Endothelial cell of hepatic sinusoid (primary cell): ENCODE measurements around the gene SLC41A1.

ENCODE experiments used
- in situ Hi-C: cut with HindIII; loops from 2 replicates; pipeline ENCODE4 v1.10.0; 2017; ENCODE audit warnings: low sequenced_read_pairs

Gene SLC41A1

DNA sequence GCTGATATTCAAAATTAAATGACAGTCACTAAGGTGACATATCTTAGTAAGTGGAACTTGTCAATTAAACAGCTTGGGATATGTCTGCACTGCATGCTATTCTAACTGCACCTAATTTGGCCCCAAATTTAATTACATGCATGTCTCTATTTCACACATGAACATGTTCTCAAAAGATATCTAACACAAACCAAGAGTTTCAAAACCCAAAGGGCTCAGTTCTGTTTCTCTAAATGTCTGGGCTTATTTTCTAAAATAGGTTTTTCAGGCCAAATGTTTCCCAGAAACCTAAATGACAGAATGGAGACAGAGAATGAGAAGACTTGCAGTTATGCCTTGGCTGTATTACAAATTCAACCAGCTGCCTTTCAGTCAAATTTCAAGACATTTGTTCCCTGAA lies 49.0 kb downstream of the SLC41A1 start:
- in situ Hi-C loops = no loop called here

DNA sequence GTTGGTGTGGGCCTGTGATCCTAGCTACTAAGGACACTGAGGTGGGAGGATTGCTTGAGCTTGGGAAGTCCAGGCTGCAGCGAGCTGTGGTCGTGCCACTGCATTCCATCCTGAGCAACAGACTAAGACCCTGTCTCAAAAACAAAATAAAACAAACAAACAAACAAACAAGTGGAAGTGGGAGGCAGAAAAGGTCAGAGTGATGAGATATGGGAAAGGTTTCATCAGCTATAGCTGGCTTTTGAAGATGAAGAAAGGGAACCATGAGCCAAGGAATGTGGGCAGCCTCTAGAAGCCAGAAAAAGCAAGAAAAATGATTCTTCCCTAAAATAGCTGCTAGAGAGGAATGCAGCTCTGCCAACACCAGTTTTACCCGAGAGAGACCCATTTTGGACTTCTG lies 52.4 kb downstream of the SLC41A1 start:
- in situ Hi-C loops = no loop called here

DNA sequence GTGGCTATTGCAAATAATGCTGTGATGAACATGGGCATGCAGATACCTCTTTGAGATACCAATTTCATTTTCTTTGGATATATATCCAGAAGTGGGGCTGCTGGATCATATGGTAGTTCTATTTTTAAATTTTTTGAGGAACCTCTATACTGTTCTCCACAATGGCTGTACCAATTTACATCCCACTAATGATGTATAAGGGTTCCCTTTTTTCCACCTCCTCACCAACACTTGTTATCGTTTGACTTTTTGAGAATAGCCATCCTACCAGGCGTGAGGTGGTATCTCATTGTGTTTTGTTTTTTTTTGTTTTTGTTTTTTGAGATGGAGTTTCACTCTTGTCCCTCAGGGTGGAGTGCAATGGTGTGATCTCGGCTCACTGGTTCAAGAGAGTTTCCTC lies 56.4 kb downstream of the SLC41A1 start:
- in situ Hi-C loops = no loop called here

DNA sequence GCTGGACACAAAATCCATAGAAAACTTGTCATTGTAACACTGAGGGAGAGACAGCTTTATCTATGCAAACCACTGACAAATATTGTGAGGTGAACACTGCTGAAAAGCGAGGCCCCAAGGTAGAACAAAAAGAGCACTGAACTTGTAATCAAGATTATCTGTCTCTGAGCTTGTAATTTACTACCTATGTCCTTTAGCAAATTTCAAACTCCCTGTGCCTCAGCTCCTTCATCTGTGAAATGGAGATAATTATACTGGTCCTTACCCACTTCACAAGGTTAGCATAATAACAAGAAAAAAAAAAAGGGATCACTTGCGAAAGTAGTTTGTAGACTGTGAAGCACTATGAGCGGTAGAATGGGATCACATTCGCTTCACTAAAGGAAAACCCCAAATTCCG lies 58.1 kb downstream of the SLC41A1 start:
- in situ Hi-C loops = no loop called here

DNA sequence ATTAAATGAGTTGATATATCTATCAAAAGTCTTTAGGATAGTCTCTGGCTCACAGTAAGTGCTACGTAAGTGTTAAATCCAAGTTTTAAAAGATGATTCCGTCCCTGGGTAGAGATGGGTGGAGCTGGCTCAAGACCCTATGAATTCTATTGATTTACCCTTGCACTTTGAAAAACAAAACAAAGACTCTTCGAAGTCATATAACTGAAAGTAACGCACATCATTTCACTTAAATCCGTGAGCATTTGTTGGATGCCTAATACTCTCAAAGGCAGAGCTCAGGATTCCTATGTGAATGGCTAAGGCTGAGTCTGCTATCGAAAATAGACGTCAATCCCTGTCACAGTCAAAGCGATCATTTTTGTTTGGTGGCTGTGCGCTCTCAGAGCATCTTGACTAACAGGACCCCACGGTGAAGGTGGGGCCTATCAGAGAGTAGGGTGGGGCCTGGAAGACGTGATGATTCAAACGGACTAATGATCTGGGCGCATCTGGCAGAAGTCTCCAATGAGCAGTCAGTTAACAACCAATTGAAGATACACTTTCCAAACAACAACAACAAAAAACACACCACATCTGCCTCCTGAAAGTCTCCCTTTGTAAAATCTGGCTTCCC lies 61.9 kb downstream of the SLC41A1 start:
- in situ Hi-C loops = no loop called here

DNA sequence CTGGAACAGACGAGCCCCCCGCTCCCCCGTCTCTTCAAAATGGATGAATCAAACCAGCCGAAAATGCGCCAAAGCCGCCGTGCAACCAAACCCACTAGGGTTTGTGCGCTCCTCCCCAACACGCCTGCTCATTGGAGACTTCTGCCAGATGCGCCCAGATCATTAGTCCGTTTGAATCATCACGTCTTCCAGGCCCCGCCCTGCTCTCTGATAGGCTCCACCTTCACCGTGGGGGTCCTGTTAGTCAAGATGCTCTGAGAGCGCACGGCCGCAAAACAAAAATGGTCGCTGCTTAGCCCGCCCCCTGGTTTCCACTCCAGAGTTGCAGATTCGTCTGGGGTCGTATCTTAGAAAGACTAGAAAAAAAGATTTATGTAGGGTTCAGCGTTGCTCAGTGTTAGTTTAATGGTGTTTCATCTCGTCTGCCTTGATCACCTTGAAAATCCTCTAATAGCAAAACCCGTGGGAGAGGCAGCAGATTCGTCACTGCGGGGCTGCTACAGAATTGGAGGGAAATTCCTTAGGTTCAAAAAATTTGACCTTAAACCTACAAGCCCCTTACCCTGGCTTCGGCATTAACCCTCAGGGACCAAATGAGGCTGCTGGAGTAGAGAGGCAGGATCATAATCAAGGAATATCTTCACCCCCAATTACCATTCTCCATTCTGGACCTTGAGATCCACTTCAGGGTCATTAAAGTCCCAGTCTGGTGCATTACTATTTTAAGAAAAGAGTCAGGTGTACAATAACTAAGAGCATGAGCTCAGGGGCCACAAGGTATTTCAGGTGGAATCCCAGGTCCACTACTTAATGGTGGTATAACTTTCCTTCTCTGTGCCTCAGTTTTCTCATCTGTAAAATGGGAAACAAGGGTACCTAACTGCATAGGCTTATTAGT lies 62.6 kb downstream of the SLC41A1 start, which contains the start of gene NUCKS1:
NUCKS1 (minus strand) TSS at position 45 of the 898 bp plus-strand sequence. CDS start 209 bp downstream, outside the sequence.
- in situ Hi-C loops = no loop called here

DNA sequence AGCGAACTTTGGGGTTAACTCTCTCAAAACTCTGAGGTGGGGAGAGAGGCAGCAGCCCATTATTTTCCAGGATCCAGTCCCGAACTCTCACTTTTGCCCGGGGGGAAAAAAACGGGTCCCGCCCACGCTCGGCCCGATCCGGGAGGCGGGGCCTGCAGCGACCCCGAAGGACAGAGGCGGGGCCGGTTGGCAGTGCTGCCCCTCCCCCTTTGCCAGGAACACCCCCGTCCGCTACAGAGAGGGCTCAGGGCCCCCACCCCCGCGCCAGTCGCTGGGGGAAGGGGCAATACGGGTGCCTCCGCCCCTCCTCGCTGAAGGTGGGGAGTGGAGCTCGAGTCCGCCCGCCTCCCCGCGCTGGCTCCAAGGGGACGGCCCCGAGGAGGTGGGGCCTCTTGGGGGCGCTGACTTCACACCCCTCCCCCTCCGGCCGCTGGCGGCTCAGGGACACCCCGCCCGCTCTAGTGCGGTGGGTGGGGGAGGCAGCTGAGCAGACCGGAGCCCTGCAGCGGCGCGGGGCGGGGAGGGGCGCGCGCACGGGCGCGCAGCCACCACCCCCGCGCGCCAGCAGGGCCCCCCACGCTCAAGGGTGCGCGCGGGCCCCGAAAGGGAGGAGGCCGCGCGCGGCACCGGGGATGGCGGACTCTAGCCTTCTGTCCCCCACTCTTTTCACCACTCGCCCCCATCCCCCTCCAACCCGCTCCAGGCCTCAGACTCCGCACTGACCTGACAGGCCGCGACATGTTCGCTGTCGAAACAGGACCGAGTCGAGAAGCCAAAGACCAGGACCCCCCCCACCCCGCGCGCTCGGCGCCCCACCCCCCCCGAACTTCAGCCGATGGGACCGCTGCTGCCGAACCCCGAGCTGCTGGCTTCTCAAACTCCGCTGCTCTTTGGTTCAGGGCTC lies 63.5 kb downstream of the SLC41A1 start:
- in situ Hi-C loops = no loop called here

DNA sequence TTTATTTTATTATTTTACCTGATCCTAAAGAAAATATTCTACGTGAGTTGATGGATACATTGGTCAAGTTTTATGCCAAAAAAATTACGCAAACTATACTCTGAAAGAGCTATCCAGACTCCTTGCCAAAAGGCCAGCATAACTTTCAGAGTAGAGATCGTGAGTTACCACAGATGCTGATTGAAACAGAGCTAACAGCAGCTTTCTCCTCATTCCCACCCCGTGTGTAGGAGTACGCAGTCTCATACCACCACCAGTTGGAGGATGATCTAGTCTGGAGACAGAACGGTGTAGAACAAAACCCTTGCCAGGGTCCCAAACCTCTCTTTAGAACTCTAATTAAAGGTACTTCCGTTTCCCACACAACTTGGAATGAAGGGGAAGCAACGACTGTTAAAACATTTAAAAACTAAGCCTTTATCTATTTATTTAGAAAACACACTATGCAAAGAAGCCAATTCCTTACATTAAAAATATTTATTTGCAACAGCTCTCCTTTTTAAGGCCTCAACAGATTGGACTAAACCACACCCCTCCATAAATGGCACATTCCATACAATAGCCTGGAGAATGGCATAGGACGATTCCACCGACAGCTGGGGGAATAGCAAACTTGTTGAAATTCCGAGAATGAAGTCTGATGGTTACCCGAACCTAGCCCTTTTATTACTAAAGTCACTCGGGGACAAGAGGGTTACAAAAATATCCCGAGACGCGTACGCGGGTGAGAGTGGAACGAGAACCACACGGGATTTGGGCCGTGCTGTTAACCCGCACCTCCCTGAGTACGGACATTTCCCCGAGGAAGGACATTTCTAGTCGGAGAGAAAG lies 64.4 kb downstream of the SLC41A1 start:
- in situ Hi-C loops = no loop called here

DNA sequence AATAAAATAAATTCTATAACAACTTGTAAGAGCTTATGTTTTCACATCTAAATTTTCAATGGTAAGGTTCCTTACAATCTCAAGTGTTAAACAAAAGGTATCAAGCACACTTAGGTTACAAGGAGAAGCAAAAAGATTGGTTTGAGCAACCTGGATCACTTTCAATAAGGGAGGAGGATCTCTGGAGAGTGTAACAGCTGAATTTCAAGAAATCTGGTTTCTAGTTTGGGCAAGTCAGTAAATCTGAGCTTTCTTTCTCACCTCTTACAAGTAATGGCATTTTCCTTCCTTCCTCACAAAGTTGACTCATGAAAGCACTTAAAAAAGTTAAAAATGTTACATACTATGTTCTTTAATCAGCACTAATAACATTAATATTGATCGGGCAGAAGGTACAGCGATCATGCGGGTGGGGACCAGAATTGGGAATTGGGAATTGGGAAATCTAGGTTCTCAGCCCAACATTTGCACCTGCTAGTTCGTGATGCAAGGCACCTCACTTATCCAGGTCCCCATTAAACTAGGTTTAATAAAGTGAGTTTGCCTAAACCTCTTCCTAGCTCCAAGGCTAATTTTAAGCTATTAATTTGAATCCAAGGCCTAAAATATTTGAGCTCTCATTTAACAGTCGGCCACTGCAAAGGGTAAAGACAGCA lies 66.1 kb downstream of the SLC41A1 start:
- in situ Hi-C loops = no loop called here

DNA sequence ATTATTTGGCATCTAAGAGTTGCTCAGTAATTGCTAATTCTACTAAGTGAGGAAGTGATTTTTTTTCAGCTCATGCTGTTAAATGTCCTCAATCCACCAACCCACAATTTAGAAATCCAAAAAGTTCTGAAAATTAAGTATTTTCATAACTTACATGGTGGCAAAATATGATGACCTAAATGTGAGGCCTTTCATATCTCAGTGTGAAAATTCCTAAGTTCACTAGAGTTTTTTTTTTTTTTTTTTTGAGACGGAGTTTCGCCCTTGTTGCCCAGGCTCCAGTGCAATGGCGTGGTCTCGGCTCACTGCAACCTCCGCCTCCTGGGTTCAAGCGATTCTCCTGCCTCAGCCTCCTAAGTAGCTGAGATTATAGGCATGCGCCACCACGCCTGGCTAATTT lies 68.6 kb downstream of the SLC41A1 start:
- in situ Hi-C loops = no loop called here

DNA sequence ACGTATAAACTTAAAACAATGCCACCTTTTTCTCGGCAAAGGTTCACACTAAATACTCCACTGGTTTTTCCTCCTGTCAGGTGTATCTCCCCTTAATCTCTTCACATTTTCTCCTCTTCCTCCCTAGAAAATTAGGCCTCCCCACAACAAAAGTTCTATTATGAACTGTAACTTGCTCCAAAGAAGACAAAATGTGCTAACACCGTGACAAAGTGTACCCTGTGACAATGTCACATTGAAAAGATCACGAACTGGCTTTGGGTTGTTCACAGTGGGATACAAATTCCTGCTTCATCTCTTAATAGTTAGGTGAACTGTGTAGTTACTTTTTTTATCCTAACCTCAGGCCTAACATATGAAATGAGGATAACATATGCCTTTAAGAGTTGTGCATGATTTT lies 69.0 kb downstream of the SLC41A1 start:
- in situ Hi-C loops = no loop called here

DNA sequence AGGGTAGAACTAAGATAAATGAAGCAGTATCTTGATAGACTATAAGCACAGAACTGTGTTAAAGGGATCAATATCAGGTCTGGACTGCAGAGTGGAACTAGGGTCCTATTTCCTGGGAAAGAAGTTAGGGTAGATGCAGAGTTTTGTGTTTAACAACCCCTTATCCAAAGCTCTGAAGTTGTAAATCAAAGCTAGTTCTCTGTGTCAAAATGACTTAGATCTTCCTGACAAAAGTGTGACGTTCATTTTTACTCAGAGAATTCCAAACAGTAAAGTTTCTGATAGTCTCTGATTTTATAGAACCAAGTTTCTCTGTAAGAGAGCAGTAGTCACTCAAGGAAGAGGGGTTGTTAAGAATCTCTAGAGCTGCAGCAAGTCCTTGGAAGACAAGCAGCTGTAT lies 71.3 kb downstream of the SLC41A1 start:
- in situ Hi-C loops = no loop called here

DNA sequence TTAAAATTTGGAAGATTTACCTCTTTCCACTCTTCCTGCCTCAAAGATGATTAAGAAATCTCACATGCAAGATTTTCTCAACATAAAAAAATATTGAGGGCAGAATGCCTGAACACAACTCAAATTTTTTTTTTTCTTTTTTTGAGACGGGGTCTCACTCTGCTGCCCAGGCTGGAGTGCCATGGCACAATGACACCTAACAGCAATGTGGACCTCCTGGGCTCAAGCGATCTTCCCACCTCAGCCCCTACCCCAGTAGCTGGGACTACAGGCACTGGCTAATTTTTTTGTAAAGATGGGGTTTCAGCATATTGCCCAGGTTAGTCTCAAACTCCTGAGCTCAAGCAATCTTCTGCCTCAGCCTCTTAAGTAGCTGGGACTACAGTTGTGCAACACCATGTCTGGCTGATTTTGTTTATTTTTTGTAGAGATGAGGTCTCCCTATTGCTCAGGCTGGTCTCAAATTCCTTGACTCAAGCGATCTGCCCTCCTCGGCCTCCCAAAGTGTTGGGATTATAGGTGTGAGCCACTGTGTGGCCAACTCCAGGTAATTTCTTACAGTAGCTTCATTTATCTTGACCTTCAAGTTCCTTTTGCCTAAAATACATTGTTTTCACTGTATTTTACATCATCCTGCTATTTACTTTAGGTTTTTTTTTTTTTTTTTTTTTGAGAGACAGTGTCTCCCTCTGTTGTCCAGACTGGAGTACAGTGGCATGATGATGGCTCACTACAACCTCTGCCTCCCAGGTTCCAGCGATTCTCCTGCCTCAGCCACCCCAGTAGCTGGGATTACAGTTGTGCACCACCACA lies 73.4 kb downstream of the SLC41A1 start:
- in situ Hi-C loops = no loop called here
